ENCODE data around the gene TMUB1.

GRCh38 chr7:151048911-151049463 lies 34.3 kb downstream of the TMUB1 start:
- TF ChIP-seq CTCF (IDR thresholded peaks at IDR 0.05; ENCODE audit: low read depth, low read length, poor library complexity, severe bottlenecking) (no peak), EZH2phosphoT487 (IDR thresholded peaks at IDR 0.05; ENCODE audit: borderline replicate concordance, low read length) (no peak)

All from DOHH2 (cell line).